ENCODE results near the gene MPHOSPH9. TPM values are rescaled to one million over a fixed set of nuclear protein-coding genes. Genes with fewer than 3 reads are reported as not detected.

Gene MPHOSPH9
- total and polyA plus RNA-seq, 2 of the 4 experiments (the other 2 are of a cell fraction): 7.6 to 17.0 TPM

GRCh38 chr12:123180171-123180570, 52.8 kb downstream of the MPHOSPH9 start:
- BruUV-seq (replicated peaks): no TSS peak
- H3K27me3 ChIP-seq (ENCODE audit: control insufficient read depth, insufficient read depth, low read length): no peaks in the 10 kb centered on the region
- no peaks in the 10 kb centered on the region for H3K9me1 ChIP-seq (ENCODE audit: insufficient read depth, low read length)
- H3K23ac ChIP-seq (ENCODE audit: low read depth, low read length): no peak overlapping the region
- ATAC-seq (ENCODE audit: low read depth) (no peak), DNase-seq (no peak)
- no peak overlapping the region for H3K18ac ChIP-seq (ENCODE audit: low read depth, low read length)
- H2AFZ ChIP-seq (replicated peaks; ENCODE audit: low read length, poor library complexity): no peak overlapping the region
- TF ChIP-seq CEBPB (IDR thresholded peaks at IDR 0.05; ENCODE audit: low read depth, low read length): no peak
- no peak for TF ChIP-seq NFE2L2 (IDR thresholded peaks at IDR 0.05; ENCODE audit: low read depth, low read length)
- TF ChIP-seq POLR2A (IDR thresholded peaks at IDR 0.05; ENCODE audit: low read depth, low read length): no peak
- no peak for TF ChIP-seq SMC3 (IDR thresholded peaks at IDR 0.05; ENCODE audit: low read depth, low read length)
- no peak for TF ChIP-seq CHD1 (IDR thresholded peaks at IDR 0.05; ENCODE audit: low read depth, low read length)
- no peak for TF ChIP-seq FOS (IDR thresholded peaks at IDR 0.05; ENCODE audit: low read depth, low read length)
- no peak for TF ChIP-seq MXI1 (IDR thresholded peaks at IDR 0.05; ENCODE audit: borderline replicate concordance, low read depth, low read length)
- TF ChIP-seq MAZ (IDR thresholded peaks at IDR 0.05; ENCODE audit: borderline replicate concordance, low read depth, low read length): no peak
- no peak for TF ChIP-seq BHLHE40 (IDR thresholded peaks at IDR 0.05; ENCODE audit: low read depth, low read length)
- no peak for TF ChIP-seq CTCF (conservative IDR thresholded peaks at IDR 0.05; ENCODE audit: low read depth, low read length)
- TF ChIP-seq RFX5 (IDR thresholded peaks at IDR 0.05; ENCODE audit: low read depth, low read length): no peak
- no peak for TF ChIP-seq USF2 (IDR thresholded peaks at IDR 0.05; ENCODE audit: low read depth, low read length)
- no peak for TF ChIP-seq RCOR1 (IDR thresholded peaks at IDR 0.05; ENCODE audit: insufficient replicate concordance, low read length)
- TF ChIP-seq MAFK (IDR thresholded peaks at IDR 0.05; ENCODE audit: low read depth, low read length): no peak
- TF ChIP-seq ELK1 (IDR thresholded peaks at IDR 0.05; ENCODE audit: borderline replicate concordance, low read depth, low read length): no peak
- no peaks in the 10 kb centered on the region for H3K9me3 ChIP-seq (ENCODE audit: control insufficient read depth, insufficient read depth, low read length)
- H4K91ac ChIP-seq (ENCODE audit: insufficient read depth, low read depth, low read length): no peak overlapping the region
- H2AK5ac ChIP-seq (ENCODE audit: low read depth, low read length): no peak overlapping the region
- intact Hi-C loops (cut with micrococcal nuclease) (no loop called here), in situ Hi-C loops (cut with MboI; ENCODE audit: low sequenced_read_pairs) (loop anchor here (25.0 kb wide), 1 partner anchor 593 kb away; no protein-coding TSS in a partner anchor), dilution Hi-C loops (cut with HindIII; ENCODE audit: low sequenced_read_pairs, unreplicated experiment) (no loop called here)
- H3K4me3 ChIP-seq (ENCODE audit: insufficient read depth, low read depth, low read length): no peak overlapping the region
- H3K56ac ChIP-seq (ENCODE audit: extremely low read depth, insufficient read depth, low read length): no peak overlapping the region
- no peak overlapping the region for H2AK9ac ChIP-seq (replicated peaks; ENCODE audit: low read depth, low read length, poor library complexity)
- H2BK120ac ChIP-seq (ENCODE audit: low read depth, low read length): no peak overlapping the region
- no peak overlapping the region for H3K4ac ChIP-seq (ENCODE audit: low read depth, low read length)
- H4K8ac ChIP-seq (ENCODE audit: low read depth in 2 of 2, low read length in 2 of 2): no peak overlapping the region
- peaks cover 0 to 3% of the 10 kb centered on the region in 2 experiments; a peak in 1 of 4 replicates for H3K79me1 ChIP-seq (ENCODE audit: low read depth in 1 of 2, low read length in 2 of 2)
- no peak overlapping the region for H2BK15ac ChIP-seq (ENCODE audit: low read depth, low read length)
- H3K36me3 ChIP-seq (ENCODE audit: control insufficient read depth, insufficient read depth, low read length): peaks cover 8% of the 10 kb centered on the region
- no peak overlapping the region for H2BK5ac ChIP-seq (ENCODE audit: low read depth, low read length, poor library complexity, severe bottlenecking)
- no CpG with 5 or more reads among the region's 4 CpGs for WGBS, 2 experiments (ENCODE audit: extremely low coverage in 2 of 2, insufficient read length in 1 of 2)
- no peak overlapping the region for H2BK20ac ChIP-seq (ENCODE audit: low read depth, low read length)
- H3K14ac ChIP-seq (replicated peaks; ENCODE audit: low read depth, low read length): no peak overlapping the region
- CTCF ChIA-PET: no interaction called here
- H3K27ac ChIP-seq (ENCODE audit: insufficient read depth, low read length): no peak overlapping the region
- no peak overlapping the region for H4K5ac ChIP-seq (ENCODE audit: low read depth, low read length)
- POLR2A ChIA-PET (ENCODE audit: unreplicated experiment): no interaction called here
- H3K9ac ChIP-seq (ENCODE audit: low read depth, low read length): no peak overlapping the region
- no peaks in the 10 kb centered on the region for H3K4me1 ChIP-seq (ENCODE audit: control insufficient read depth, insufficient read depth, low read length)
- H3K4me2 ChIP-seq (ENCODE audit: low read depth, low read length): no peak overlapping the region
- H4K20me1 ChIP-seq (ENCODE audit: insufficient read depth, low read length): no peaks in the 10 kb centered on the region

Measured in IMR-90 (cell line).